Esophagus muscularis mucosa (tissue), 3 donors: ENCODE measurements around the gene PNLIPRP1.

Experiments used
- POLR2A ChIP-seq: fragments of 450-650 bp; IDR thresholded peaks from one replicate; pipeline ENCODE4 v1.6.1; 2017; ENCODE audit warnings: antibody characterized with exemption, moderate library complexity, mild to moderate bottlenecking, low read depth
- POLR2AphosphoS5 ChIP-seq, 2 donors: sonication (generic); formaldehyde crosslinking; IDR thresholded peaks; one replicate each; pipeline ENCODE4 v1.6.1; 2017; ENCODE audit warnings: antibody characterized with exemption in 2 of 2
- TF ChIP-seq, protein P1 (sequence below), 3 experiments: fragments of 200-600 bp in 2 of 3; fragments of 450-650 bp in 1 of 3; sonication (generic) in 2 of 3; IDR thresholded peaks; one replicate each; pipeline ENCODE4 v1.5.1; 2017 to 2019; ENCODE audit warnings: antibody characterized with exemption in 3 of 3, mild to moderate bottlenecking in 2 of 3, moderate library complexity in 1 of 3

GRCh38 chr10:116566932-116567331 lies 23.8 kb upstream of the PNLIPRP1 start:
- TF ChIP-seq POLR2AphosphoS5 (IDR thresholded peaks at IDR 0.05) (no peak), POLR2A (no peak)
- TF ChIP-seq, protein P1, sequence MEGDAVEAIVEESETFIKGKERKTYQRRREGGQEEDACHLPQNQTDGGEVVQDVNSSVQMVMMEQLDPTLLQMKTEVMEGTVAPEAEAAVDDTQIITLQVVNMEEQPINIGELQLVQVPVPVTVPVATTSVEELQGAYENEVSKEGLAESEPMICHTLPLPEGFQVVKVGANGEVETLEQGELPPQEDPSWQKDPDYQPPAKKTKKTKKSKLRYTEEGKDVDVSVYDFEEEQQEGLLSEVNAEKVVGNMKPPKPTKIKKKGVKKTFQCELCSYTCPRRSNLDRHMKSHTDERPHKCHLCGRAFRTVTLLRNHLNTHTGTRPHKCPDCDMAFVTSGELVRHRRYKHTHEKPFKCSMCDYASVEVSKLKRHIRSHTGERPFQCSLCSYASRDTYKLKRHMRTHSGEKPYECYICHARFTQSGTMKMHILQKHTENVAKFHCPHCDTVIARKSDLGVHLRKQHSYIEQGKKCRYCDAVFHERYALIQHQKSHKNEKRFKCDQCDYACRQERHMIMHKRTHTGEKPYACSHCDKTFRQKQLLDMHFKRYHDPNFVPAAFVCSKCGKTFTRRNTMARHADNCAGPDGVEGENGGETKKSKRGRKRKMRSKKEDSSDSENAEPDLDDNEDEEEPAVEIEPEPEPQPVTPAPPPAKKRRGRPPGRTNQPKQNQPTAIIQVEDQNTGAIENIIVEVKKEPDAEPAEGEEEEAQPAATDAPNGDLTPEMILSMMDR (IDR thresholded peaks at IDR 0.05) = no peak
